ENCODE measurements around the gene EGLN2.
"Not testable (repeated sequence)": the region's sequence is repeated elsewhere in the genome, so short reads cannot be mapped to it uniquely, and the experiment has no call there.

Gene EGLN2

GRCh38 chr19:40802300-40803169 is 3.5 kb downstream of the EGLN2 start:
- DNase-seq: peak; percentile 32

GRCh38 chr19:40803170-40803856 is 4.3 kb downstream of the EGLN2 start:
- no peak for DNase-seq

GRCh38 chr19:40803857-40804782 is 5.1 kb downstream of the EGLN2 start:
- DNase-seq: no peak

GRCh38 chr19:40804783-40805242 is 5.8 kb downstream of the EGLN2 start:
- no peak for DNase-seq

- DNase-seq: no peak
Observed at GRCh38 chr19:40805258-40805868, 6.4 kb downstream of the EGLN2 start.

- DNase-seq: no peak
Observed at GRCh38 chr19:40806423-40807146, 7.6 kb downstream of the EGLN2 start.

GRCh38 chr19:40807147-40808020 is 8.4 kb downstream of the EGLN2 start:
- no peak for DNase-seq

GRCh38 chr19:40808021-40808325 is 9.0 kb downstream of the EGLN2 start:
- no peak for DNase-seq

- DNase-seq: no peak
Observed at GRCh38 chr19:40808497-40808896, 9.5 kb downstream of the EGLN2 start.

- DNase-seq: no peak
Observed at GRCh38 chr19:40809358-40810086, 10.5 kb downstream of the EGLN2 start.

GRCh38 chr19:40810160-40810559 is 11.2 kb downstream of the EGLN2 start:
- DNase-seq: no peak

- not testable (repeated sequence) for DNase-seq
Observed at GRCh38 chr19:40810649-40811408, 11.8 kb downstream of the EGLN2 start.

- DNase-seq: no peak
Observed at GRCh38 chr19:40811478-40812341, 12.7 kb downstream of the EGLN2 start.

- DNase-seq: not testable (repeated sequence)
Observed at GRCh38 chr19:40812571-40812970, 13.6 kb downstream of the EGLN2 start.

GRCh38 chr19:40813182-40813581 is 14.2 kb downstream of the EGLN2 start:
- no peak for DNase-seq

- no peak for DNase-seq
Observed at GRCh38 chr19:40815223-40815622, 16.2 kb downstream of the EGLN2 start.

- DNase-seq: peak; percentile 66
Observed at GRCh38 chr19:40818480-40819399, 19.7 kb downstream of the EGLN2 start.
